Glutamatergic neuron (in vitro differentiated cells): ENCODE measurements around the gene SNX32. TPM values are rescaled to one million over a fixed set of nuclear protein-coding genes. Genes with fewer than 3 reads are reported as not detected.

Experiments
- DNase-seq: peaks from one replicate; pipeline ENCODE4 v3.0.0; 2022
- H3K27ac Mint-ChIP-seq: one replicate; pipeline ENCODE4 v1.8.0; 2020; ENCODE audit warnings: mild to moderate bottlenecking, mixed read lengths, inconsistent platforms; ENCODE audit not compliant: unreplicated experiment
- H3K27me3 Mint-ChIP-seq: one replicate; pipeline ENCODE4 v1.8.0; 2020; ENCODE audit warnings: mild to moderate bottlenecking, moderate library complexity, mixed read lengths, inconsistent platforms; ENCODE audit not compliant: unreplicated experiment
- H3K36me3 Mint-ChIP-seq: one replicate; pipeline ENCODE4 v1.8.0; 2020; ENCODE audit warnings: mild to moderate bottlenecking, mixed read lengths, inconsistent platforms; ENCODE audit not compliant: unreplicated experiment
- H3K4me1 Mint-ChIP-seq: one replicate; pipeline ENCODE4 v1.8.0; 2020; ENCODE audit warnings: mild to moderate bottlenecking, low read depth, mixed read lengths, inconsistent platforms; ENCODE audit not compliant: unreplicated experiment
- H3K4me3 Mint-ChIP-seq: one replicate; pipeline ENCODE4 v1.8.0; 2020; ENCODE audit warnings: mild to moderate bottlenecking, mixed read lengths, inconsistent platforms; ENCODE audit not compliant: unreplicated experiment
- H3K9me3 Mint-ChIP-seq: one replicate; pipeline ENCODE4 v1.8.0; 2020; ENCODE audit warnings: mild to moderate bottlenecking, moderate library complexity, mixed read lengths, inconsistent platforms; ENCODE audit not compliant: unreplicated experiment
- total RNA-seq: library from RNA; stranded (reverse); fragmentation: NEBNext Ultra II Directional; extraction: Animal tissue kit (Norgen Biotek cat#: 25700); gene quantifications from one replicate; pipeline ENCODE4 v1.2.1, GENCODE V29; 2021; ENCODE audit not compliant: unreplicated experiment
- TF ChIP-seq, protein P1 (sequence below): fragments of 200-600 bp; sonication (generic); IDR thresholded peaks from one replicate; pipeline ENCODE4 v1.5.0; 2021; ENCODE audit not compliant: partially characterized antibody, unreplicated experiment

Gene SNX32
- total RNA-seq, 1 donor from 2014 or later: 14.7 TPM

- Mint-ChIP-seq H3K9me3 (peaks cover 35% of the 10 kb centered on the region), H3K36me3 (peaks cover 4% of the 10 kb centered on the region), H3K4me3 (peak overlapping the region; percentile 98), H3K27ac (peak overlapping the region; percentile 99), H3K27me3 (peaks cover 36% of the 10 kb centered on the region), H3K4me1 (peaks cover 11% of the 10 kb centered on the region)
- no peak for DNase-seq
- TF ChIP-seq, protein P1, sequence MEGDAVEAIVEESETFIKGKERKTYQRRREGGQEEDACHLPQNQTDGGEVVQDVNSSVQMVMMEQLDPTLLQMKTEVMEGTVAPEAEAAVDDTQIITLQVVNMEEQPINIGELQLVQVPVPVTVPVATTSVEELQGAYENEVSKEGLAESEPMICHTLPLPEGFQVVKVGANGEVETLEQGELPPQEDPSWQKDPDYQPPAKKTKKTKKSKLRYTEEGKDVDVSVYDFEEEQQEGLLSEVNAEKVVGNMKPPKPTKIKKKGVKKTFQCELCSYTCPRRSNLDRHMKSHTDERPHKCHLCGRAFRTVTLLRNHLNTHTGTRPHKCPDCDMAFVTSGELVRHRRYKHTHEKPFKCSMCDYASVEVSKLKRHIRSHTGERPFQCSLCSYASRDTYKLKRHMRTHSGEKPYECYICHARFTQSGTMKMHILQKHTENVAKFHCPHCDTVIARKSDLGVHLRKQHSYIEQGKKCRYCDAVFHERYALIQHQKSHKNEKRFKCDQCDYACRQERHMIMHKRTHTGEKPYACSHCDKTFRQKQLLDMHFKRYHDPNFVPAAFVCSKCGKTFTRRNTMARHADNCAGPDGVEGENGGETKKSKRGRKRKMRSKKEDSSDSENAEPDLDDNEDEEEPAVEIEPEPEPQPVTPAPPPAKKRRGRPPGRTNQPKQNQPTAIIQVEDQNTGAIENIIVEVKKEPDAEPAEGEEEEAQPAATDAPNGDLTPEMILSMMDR: no peak
Measured at GRCh38 chr11:65859812-65860277, 26.1 kb downstream of the SNX32 start.

- peaks cover 41% of the 10 kb centered on the region for H3K27me3 Mint-ChIP-seq
- peak; percentile 98 for DNase-seq
- H3K4me3 Mint-ChIP-seq: peak within 1 kb of the TSS; percentile 98
- H3K36me3 Mint-ChIP-seq: peaks cover 4% of the 10 kb centered on the region
- H3K27ac Mint-ChIP-seq: peak within 1 kb of the TSS; percentile 99
- peaks cover 35% of the 10 kb centered on the region for H3K9me3 Mint-ChIP-seq
- H3K4me1 Mint-ChIP-seq: peaks cover 10% of the 10 kb centered on the region
- TF ChIP-seq, protein P1: peak; percentile 83
Measured at GRCh38 chr11:65860278-65861164, 26.8 kb downstream of the SNX32 start, which contains the start of gene MUS81. Gene MUS81 (plus strand): TSS chr11:65860433. CDS start chr11:65860754, 321 bp downstream.

GRCh38 chr11:65861165-65861505, 27.4 kb downstream of the SNX32 start:
- peak overlapping the region; percentile 83 for H3K27ac Mint-ChIP-seq
- peaks cover 4% of the 10 kb centered on the region for H3K36me3 Mint-ChIP-seq
- H3K27me3 Mint-ChIP-seq: peaks cover 37% of the 10 kb centered on the region
- no peak for DNase-seq
- H3K4me3 Mint-ChIP-seq: peak overlapping the region; percentile 93
- H3K4me1 Mint-ChIP-seq: peaks cover 8% of the 10 kb centered on the region
- TF ChIP-seq, protein P1: no peak
- peaks cover 32% of the 10 kb centered on the region for H3K9me3 Mint-ChIP-seq

- Mint-ChIP-seq H3K27ac (peak overlapping the region; percentile 83), H3K4me3 (peak overlapping the region; percentile 93), H3K36me3 (peaks cover 4% of the 10 kb centered on the region), H3K9me3 (peaks cover 27% of the 10 kb centered on the region), H3K27me3 (peaks cover 32% of the 10 kb centered on the region), H3K4me1 (peaks cover 3% of the 10 kb centered on the region)
- DNase-seq: no peak
- TF ChIP-seq, protein P1: no peak
Measured at GRCh38 chr11:65861533-65862183, 27.9 kb downstream of the SNX32 start.
